SHP77 (cell line): Measurements from ENCODE around the gene FOXJ1.

ENCODE experiments used
- DNase-seq, 2 experiments: peaks; one replicate each; lab custom pipeline; 2025; lab: John Stamatoyannopoulos, UW

The FOXJ1 gene

GRCh38 chr17:76123749-76124581, 17.1 kb downstream of the FOXJ1 start:
- no peak for DNase-seq

GRCh38 chr17:76123191-76123499, 17.9 kb downstream of the FOXJ1 start:
- DNase-seq, result no peak

GRCh38 chr17:76122431-76123190, 18.4 kb downstream of the FOXJ1 start:
- DNase-seq, result no peak

- no peak for DNase-seq
Observed at GRCh38 chr17:76121932-76122430, 19.1 kb downstream of the FOXJ1 start.

GRCh38 chr17:76120658-76121008, 20.4 kb downstream of the FOXJ1 start:
- DNase-seq, result no peak

GRCh38 chr17:76119409-76120371, 21.4 kb downstream of the FOXJ1 start:
- no peak for DNase-seq

GRCh38 chr17:76115138-76115754, 25.8 kb downstream of the FOXJ1 start:
- DNase-seq, result no peak

GRCh38 chr17:76111956-76112355, 29.1 kb downstream of the FOXJ1 start:
- DNase-seq, result no peak

GRCh38 chr17:76107509-76107908, 33.5 kb downstream of the FOXJ1 start:
- peak in 1 of 2 experiments; percentile 8 for DNase-seq

GRCh38 chr17:76106703-76107102, 34.3 kb downstream of the FOXJ1 start:
- DNase-seq, result no peak

- DNase-seq, result no peak
Observed at GRCh38 chr17:76104896-76105231, 36.2 kb downstream of the FOXJ1 start.

GRCh38 chr17:76104140-76104895, 36.7 kb downstream of the FOXJ1 start:
- no peak for DNase-seq

GRCh38 chr17:76103274-76104139, 37.5 kb downstream of the FOXJ1 start, which contains the start of gene EXOC7:
TSS of gene EXOC7 (minus strand) at chr17:76103787. CDS start at chr17:76103692, 95 bp downstream.
- peak; percentile 93 to 95 for DNase-seq

- no peak for DNase-seq
Observed at GRCh38 chr17:76102944-76103273, 38.1 kb downstream of the FOXJ1 start.

GRCh38 chr17:76097716-76098295, 43.2 kb downstream of the FOXJ1 start:
- no peak for DNase-seq

- no peak for DNase-seq
Observed at GRCh38 chr17:76095943-76096342, 45.1 kb downstream of the FOXJ1 start.

GRCh38 chr17:76094046-76094445, 47.0 kb downstream of the FOXJ1 start:
- no peak for DNase-seq

- no peak for DNase-seq
Observed at GRCh38 chr17:76092526-76093413, 48.3 kb downstream of the FOXJ1 start.
